Medulla oblongata (tissue), 1 donor: ENCODE data around the gene SLC25A53.
"Not testable (repeated sequence)": the region's sequence is repeated elsewhere in the genome, so short reads cannot be mapped to it uniquely, and the experiment has no call there.

Source experiments
- DNase-seq: peaks from one replicate; pipeline ENCODE4 v3.0.0-alpha.2; 2015; ENCODE audit errors: extremely low spot score

Gene SLC25A53

DNA sequence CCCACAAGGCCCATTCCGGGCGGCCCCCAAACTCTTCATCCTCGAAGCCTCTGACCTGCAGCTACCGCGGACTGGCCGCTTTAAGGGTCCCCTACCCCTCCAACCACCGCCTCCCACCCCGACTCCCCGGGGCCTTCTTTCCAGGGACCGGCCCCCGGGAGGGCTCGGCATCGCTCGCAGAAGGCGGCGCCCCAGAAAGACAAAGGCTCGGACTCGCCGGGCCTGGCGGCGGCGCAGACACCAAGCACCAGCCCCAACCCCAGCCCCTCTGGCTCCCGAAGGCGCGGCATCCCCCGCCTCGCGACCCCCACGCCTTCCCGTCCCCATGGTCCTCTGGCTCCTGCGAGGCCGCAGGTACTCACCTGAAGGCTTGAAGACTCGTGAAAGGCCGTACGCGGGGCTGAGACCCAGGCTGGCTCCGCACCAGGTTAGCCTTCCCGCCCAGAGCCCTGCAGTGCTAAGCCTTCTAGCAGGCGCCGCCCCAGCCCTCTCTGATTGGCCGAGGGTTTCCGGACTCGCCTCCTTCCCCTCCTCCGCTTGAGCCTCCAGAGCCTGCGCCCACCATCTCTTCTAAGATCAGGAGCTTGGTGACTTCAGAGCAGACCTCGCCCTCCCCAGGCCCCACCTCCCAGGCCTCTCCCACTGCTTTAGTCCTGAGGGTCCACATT lies 80.9 kb downstream of the SLC25A53 start, which contains the start of gene TMSB15C:
Gene TMSB15C (minus strand): TSS at position 459 of the 668 bp plus-strand sequence.
- not testable (repeated sequence) for DNase-seq

DNA sequence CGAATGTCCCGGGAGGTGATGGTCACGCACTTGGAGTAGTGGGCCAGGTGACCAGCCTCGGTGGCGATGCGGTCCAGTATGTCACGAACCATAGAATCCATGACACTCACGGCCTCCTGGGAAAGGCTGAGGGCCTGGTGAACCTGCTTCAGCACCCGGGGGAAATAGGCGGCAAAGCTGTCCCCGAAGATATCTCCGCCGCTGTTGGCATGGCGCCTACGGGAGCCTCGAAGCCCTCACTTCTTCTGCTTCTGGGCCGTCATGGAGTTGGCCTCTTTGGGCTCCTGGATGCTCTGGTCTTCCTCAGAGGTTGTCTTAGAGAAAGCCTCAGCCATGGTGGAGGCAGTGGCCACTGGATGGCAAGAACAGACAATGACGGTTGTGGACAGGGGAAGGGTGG lies 94.2 kb downstream of the SLC25A53 start:
- DNase-seq, result not testable (repeated sequence)

DNA sequence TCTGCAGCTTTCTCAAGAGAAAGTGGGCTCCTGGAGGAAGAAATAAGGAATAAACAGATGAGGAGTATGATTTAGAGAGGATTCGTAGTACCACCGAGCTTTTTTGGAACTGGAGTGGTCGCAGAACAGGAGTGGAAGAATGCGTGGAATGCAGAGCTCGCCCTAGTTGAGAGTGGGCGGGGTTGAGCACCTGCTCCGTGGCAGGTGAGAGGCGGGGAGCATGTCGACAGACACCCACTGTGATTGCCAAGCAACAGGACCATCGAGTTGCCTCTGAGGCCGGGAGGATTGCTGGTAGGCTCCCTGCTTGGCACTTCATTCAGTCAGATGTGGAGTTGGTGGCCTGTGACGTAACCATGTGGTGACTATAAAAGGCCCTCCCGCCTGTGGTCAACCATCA lies 101.9 kb downstream of the SLC25A53 start:
- DNase-seq, result not testable (repeated sequence)
